Measurements from ENCODE around the gene EXOC8. TPM values are rescaled to one million over a fixed set of nuclear protein-coding genes. Genes with fewer than 3 reads are reported as not detected.

EXOC8 gene
- total and polyA plus RNA-seq, 3 experiments from 2014 or later = 3.0 to 16.9 (median 16.8) TPM

Other genes starting within 250 kb of the EXOC8 start
- not detected for gene TRIM67, start 175.8 kb downstream of the EXOC8 start, total RNA-seq
- not detected for gene TRIM67, start 175.8 kb downstream of the EXOC8 start, polyA plus RNA-seq
- 10 to 100 TPM; 49.2 to 51.8 TPM for gene GNPAT, start 96.6 kb downstream of the EXOC8 start, total RNA-seq
- 33.2 TPM for gene GNPAT, start 96.6 kb downstream of the EXOC8 start, polyA plus RNA-seq
- 10 to 100 TPM; 10.7 to 12.7 TPM for gene SPRTN, start 441 bp upstream of the EXOC8 start, total RNA-seq
- gene SPRTN, start 441 bp upstream of the EXOC8 start, polyA plus RNA-seq = 16.6 TPM
- 10 to 100 TPM; 21.0 to 24.2 TPM for gene EGLN1, start 84.4 kb upstream of the EXOC8 start, total RNA-seq
- gene EGLN1, start 84.4 kb upstream of the EXOC8 start, polyA plus RNA-seq = 30.9 TPM
- gene TSNAX, start 190.8 kb upstream of the EXOC8 start, total RNA-seq = 10 to 100 TPM; 48.0 to 49.8 TPM
- 95.0 TPM for gene TSNAX, start 190.8 kb upstream of the EXOC8 start, polyA plus RNA-seq

Measured in CD8-positive, alpha-beta memory T cell (primary cell).